ENCODE results near the gene KLC1.

KLC1 gene

GRCh38 chr14:103625356-103626095, 3.5 kb upstream of the KLC1 start:
- no peak for TF ChIP-seq CTCF (conservative IDR thresholded peaks at IDR 0.05; ENCODE audit: low read depth, low read length)
- H3K4me3 ChIP-seq (ENCODE audit: low read depth, low read length), result no peak overlapping the region
- DNase-seq (ENCODE audit: low read depth), result no peak

GRCh38 chr14:103626146-103626850, 2.7 kb upstream of the KLC1 start:
- no peak for TF ChIP-seq CTCF (conservative IDR thresholded peaks at IDR 0.05; ENCODE audit: low read depth, low read length)
- DNase-seq (ENCODE audit: low read depth), result no peak
- H3K4me3 ChIP-seq (ENCODE audit: low read depth, low read length), result no peak overlapping the region

- no peak for DNase-seq (ENCODE audit: low read depth)
- no peak for TF ChIP-seq CTCF (conservative IDR thresholded peaks at IDR 0.05; ENCODE audit: low read depth, low read length)
- no peak overlapping the region for H3K4me3 ChIP-seq (ENCODE audit: low read depth, low read length)
These were observed 1.7 kb upstream of the KLC1 start for GRCh38 chr14:103627073-103628025.

GRCh38 chr14:103628221-103628683, 759 bp upstream of the KLC1 start:
- DNase-seq (ENCODE audit: low read depth), result peak; percentile 70
- no peak for TF ChIP-seq CTCF (conservative IDR thresholded peaks at IDR 0.05; ENCODE audit: low read depth, low read length)
- peak overlapping the region; percentile 83 for H3K4me3 ChIP-seq (ENCODE audit: low read depth, low read length)

GRCh38 chr14:103629503-103630121, 601 bp downstream of the KLC1 start:
- TF ChIP-seq CTCF (conservative IDR thresholded peaks at IDR 0.05; ENCODE audit: low read depth, low read length), result no peak
- DNase-seq (ENCODE audit: low read depth), result no peak
- H3K4me3 ChIP-seq (ENCODE audit: low read depth, low read length), result peak overlapping the region; percentile 83

GRCh38 chr14:103630364-103631108, 1.5 kb downstream of the KLC1 start:
- no peak for TF ChIP-seq CTCF (conservative IDR thresholded peaks at IDR 0.05; ENCODE audit: low read depth, low read length)
- DNase-seq (ENCODE audit: low read depth), result no peak
- H3K4me3 ChIP-seq (ENCODE audit: low read depth, low read length), result peak overlapping the region; percentile 83

Data from choroid plexus epithelial cell (primary cell).